ENCODE results near the gene TASOR2.

TASOR2 gene, protein sequence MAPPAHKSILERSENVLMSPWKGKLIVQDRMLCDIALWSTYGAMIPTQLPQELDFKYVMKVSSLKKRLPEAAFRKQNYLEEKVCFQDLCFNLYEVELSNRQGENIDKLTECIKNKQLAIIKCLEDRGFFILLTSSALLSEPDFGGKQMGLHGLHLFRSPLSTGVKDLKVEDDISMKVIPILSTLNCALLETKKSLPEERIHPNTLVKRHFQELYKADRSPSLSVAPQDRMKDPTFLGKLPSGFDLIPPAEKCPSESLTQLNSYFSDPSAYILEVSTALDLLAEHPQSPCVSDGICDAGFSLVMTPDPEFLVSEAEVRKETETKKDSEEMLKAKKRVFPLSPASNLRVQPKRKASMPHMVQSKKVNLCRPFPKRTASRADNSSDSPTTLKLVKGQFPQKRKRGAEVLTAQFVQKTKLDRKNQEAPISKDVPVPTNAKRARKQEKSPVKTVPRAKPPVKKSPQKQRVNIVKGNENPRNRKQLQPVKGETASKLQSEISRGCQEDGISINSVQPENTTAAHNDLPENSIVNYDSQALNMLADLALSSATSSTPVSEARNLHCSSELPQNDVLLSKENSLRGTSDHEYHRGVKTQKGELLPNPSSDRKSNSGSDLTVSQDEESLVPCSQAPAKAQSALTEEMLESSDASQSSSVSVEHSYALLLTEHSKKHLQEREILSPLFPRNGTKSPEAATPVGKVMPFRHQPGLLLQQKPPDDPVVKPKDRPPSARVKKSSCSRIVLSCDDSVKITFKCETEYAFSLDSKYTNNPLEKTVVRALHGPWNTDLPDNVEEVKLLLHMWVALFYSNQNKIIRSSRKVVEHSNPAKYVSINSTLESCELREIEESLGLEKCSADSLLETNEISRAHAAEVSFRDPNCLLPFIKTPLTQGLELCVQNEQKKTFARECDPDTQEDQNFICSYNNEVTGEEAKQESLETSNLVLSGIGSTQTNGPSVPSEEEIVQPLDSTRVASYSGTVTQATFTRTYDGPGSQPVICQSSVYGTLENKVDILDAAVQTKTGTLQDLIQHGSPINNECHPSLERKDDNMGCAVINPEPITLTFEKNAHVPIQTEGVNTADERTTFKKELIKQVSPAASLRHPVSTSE (N-terminal part only)

DNA sequence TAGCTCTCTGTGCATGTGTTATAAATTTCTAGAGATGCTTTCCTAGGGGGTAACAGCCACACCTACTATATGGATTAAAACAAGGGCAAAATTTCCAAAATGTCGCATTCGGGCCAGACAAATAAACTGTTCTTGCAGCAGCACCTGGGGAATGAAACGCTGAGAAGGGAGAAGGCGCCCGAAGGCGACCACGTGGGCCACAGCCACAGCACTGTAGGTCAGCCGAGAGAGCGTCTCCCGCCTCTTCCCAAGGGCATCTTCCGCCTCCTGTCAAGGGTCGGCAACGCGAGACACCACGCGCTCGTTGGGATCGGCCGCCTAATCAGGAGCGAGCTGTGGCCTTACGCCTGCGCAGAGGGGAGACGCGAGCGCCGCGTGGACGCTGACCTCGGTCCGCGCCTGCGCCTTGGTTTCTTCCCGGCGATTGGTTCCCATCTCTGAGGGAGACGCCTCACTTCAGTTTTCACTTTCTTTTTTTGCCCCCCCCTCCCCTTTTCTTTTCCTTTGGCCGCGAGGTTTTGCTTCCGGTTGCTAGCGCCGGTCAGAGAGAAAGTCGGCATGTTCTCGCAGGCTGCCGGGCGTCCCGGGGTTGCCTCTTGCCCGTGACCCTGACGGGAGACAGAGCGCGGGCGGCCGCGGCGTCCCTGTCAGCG is at the start of gene TASOR2:
Gene TASOR2, plus strand, starts transcription at position 521 of the 653 bp plus-strand sequence. CDS start 35,805 bp downstream, outside the sequence.
- DNase-seq (ENCODE audit: low read depth in 2 of 2) = peak; percentile 95

DNA sequence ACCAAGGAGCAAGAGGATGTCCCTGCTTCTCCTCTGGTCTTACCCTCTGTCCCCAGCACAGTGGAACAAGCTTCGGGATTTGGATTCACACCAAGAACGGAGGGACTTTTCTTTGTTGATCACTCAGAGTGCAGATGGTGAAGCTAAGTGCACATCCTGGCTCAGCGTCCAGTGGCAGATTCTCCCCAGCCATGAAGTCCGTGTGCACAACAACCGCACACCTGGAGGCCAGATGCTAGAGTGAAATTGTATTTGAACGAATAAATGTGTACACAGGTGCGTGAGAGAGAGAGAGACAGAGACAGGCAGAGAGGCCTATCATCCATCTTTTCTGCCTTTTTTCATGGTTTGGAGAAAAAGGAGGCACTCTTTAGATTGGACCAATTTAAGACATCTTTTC is 49.7 kb upstream of the TASOR2 start:
- no peak for DNase-seq (ENCODE audit: low read depth in 2 of 2)

DNA sequence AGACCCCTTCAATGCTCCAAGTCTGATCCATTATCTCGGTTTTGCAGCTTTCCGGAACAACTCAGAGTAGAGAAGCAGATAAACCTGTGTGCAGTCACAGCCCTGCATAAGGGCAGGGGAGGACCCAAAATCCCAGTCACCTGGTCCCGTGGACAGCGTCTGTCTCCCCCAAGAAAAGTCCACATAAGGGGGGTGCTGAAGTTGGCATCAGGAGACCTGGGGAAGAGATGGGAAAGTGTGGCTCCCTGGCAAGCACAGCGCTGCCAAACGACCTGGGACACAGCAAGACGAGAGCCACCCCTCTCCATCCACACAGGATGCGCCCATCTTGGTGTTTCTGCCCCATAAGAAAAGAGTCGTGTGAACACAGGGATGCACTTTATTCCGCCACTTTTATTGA is 46.1 kb upstream of the TASOR2 start:
- no peak for DNase-seq (ENCODE audit: low read depth in 2 of 2)

GRCh38 chr10:5639066-5639465 is 45.6 kb upstream of the TASOR2 start:
- DNase-seq (ENCODE audit: low read depth in 2 of 2) = no peak

DNA sequence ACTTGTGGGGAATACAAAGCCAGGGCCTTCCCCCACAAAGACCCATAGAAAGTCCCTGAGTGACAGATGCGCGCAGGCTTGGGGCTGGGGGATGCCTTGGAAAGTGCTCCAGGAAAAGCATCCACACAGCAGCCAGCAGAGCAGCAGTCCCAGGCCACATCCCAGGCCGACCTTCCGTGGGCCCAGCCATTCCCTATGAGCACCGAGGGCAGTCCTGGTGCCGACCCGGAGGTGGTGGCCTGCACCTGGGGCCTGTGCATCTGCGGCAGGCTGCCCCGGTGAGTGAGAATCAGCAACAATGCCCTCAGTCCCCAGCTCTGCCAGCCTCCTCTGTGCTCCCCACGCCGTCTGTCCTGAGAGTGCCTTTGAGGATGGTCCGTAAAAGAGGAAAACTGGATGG is 44.6 kb upstream of the TASOR2 start:
- DNase-seq (ENCODE audit: low read depth in 2 of 2) = no peak

GRCh38 chr10:5640501-5640900 is 44.1 kb upstream of the TASOR2 start:
- no peak for DNase-seq (ENCODE audit: low read depth in 2 of 2)

DNA sequence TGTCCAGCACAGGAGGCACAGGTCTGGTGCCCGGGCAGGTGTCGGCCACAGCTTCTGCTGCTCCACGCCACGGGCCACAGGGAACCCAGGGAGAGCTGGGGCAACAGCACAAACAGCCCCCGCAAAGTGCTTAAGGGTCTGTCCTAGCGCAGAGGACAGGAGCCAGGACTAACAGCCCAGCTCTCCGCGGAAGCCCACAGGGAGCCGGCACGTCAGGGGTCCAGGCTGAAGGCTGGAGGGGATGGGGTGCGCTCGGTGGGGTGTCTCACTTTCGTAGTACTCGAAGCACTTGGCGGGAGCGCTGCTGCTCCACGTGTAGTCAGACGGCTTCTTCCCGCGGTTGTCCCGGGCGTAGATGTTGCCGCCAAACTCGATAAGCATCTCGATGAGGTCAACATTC is 43.1 kb upstream of the TASOR2 start:
- no peak for DNase-seq (ENCODE audit: low read depth in 2 of 2)

GRCh38 chr10:5643346-5644067 is 41.1 kb upstream of the TASOR2 start:
- DNase-seq (ENCODE audit: low read depth in 2 of 2) = no peak

DNA sequence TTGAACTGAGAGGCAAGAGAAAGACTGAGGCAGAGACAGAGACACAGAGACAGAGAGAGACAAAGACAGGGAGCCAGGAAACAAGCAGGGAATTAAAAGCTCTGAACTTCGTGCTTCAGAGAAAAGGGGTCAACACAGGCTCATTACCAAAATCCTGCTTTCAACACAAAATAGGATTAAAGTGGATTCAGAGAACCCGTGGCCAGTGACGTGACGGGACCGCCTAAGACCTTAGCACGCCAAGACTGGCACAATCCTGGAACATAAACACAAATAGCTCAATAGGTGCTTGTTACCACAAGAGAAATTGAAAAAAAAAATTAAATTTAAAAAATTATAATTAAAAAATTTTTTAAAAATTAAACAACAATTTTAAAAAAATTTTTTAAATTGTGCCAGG is 39.7 kb upstream of the TASOR2 start:
- DNase-seq (ENCODE audit: low read depth in 2 of 2) = no peak

GRCh38 chr10:5645375-5645774 is 39.3 kb upstream of the TASOR2 start:
- no peak for DNase-seq (ENCODE audit: low read depth in 2 of 2)

DNA sequence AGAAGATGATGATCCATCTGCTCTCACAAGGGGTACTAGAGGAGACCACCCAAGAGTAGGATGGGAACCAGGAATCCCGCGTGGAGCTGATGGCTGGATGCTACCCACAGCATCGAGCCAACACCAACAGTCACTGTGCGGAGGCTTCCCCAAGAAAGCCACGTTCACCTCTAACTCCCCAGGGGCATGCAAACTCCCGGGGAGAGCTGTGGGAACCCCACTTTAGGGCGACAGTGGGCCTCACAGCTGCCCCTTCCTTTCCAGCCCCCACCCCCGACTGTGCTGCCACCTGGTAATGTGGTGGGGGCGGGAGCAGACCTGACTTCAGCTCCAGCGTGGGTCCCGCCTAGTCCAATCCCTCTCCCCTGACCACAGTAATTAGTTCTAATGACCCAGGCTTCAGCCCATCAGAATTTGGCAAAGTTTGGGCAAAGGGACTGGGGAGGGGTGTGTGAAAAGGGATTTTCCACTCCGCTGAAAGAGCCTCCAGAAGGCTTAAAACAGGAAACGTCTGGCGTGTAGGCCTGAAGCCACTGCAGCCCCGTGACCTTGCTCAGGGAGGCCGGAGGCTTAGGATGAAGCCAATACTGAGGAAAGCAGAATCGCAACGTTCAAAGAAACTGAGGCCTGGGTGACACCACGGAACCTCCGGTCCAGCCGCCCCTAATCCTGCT is 38.6 kb upstream of the TASOR2 start:
- no peak for DNase-seq (ENCODE audit: low read depth in 2 of 2)

DNA sequence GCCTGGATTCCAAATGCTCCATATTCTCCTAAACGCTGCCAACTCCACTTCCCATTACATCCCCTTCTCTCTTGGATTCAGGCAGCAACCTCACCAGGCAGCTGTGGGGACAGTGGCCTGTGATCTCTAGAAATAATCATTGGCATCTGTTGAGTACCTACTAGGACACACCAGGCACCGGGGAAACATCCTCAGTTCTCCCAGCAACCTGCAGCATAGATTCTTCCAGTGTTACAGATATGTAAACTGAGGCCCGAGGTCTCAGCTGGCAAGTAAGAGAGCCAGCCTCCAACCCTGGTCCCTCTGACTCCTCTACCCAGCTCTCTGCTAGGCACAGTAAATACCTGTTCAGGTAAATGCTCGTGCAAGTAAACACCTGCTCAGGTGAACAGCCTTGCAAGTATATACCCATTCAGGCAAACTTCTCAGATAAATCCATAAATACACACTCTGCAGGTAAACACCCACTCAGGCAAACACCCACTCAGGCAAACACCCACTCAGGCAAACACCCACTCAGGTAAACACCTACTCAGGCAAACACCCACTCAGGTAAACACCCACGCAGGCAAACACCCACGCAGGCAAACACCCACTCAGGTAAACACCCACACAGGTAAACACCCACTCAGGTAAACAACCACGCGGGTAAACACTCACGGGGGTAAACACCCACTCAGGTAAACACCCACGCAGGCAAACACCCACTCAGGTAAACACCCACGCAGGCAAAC is 37.0 kb upstream of the TASOR2 start:
- DNase-seq (ENCODE audit: low read depth in 2 of 2) = no peak

DNA sequence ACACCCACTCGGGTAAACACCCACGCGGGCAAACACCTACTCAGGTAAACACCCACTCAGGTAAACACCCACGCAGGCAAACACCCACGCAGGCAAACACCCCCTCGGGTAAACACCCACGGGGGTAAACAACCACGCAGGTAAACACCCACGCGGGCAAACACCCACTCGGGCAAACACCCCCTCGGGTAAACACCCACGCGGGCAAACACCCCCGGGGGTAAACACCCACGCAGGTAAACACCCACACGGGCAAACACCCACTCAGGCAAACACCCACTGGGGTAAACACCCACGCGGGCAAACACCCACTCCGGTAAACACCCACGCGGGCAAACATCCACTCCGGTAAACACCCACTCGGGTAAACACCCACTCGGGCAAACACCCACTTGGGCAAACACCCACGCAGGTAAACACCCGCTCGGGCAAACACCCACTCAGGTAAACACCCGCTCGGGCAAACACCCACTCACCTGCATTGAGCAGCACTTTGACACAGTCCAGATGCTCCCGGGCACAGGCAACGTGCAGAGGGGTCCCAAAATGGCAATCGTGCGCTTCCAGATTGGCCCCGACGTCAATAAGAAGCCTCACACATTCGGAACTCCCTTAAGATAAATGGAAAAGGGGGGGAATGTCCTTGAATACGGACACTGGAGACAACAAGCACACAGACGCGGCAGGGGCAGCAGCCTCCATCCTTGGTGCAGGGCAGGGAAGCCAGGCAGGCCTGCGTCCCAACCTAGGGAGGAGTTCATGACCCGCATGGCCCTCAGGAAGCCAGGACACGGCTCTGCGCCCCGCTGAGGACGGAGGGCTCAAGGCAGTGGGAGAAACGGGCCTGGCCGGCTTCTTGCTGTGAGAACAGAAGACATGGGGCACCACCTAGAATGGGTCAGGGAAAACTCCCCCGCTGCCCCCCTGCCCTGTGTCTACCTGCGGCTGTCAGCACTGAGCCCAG is 35.9 kb upstream of the TASOR2 start:
- no peak for DNase-seq (ENCODE audit: low read depth in 2 of 2)

- no peak for DNase-seq (ENCODE audit: low read depth in 2 of 2)
Measured at GRCh38 chr10:5649746-5650145, 34.9 kb upstream of the TASOR2 start.

GRCh38 chr10:5650664-5651387 is 33.8 kb upstream of the TASOR2 start:
- DNase-seq (ENCODE audit: low read depth in 2 of 2) = no peak

DNA sequence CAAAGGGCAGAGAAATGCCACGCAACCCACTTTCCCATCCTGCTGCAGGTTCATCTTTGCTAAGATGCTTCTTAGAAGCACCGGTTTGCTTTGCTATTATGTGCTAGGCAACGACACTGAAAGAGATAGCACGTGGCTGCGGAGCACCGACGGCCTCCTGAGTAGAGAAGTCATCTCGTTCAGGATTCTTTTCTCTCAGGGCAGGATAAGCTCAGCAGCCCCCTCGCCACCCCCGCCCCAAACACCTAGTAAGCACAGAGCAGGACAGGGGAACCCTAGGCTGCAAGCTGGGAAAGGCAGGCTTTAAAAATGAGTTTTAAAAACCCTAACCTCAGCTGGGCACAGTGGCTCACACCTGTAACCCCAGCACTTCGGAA is 33.3 kb upstream of the TASOR2 start:
- no peak for DNase-seq (ENCODE audit: low read depth in 2 of 2)

GRCh38 chr10:5652746-5653145 is 31.9 kb upstream of the TASOR2 start:
- DNase-seq (ENCODE audit: low read depth in 2 of 2) = no peak

DNA sequence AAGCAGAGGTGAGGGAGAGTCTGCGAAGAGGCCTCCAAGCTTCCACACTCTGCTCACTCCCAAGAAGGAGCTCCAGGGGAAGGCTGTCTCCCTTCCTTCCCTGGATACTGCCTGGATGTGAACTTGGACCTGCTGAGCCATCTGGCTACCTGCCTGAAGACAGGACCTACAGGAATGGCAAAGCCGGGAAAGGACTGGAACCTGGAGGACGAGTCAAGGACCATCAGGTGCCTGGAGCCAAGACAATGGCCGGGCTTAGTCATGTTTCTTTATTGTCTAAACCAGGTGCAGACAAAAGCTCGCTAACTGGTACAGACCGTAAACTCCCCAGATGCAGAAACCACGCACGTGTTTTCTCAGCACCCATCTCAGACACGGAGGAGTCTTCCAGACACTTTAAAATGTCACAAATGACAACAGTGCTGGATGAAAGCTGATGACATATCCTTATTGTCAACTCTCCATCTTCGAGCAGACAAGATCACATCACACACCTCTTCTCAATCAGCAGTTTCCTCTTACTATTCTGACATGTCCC is 30.4 kb upstream of the TASOR2 start:
- DNase-seq (ENCODE audit: low read depth in 2 of 2) = no peak

Measured in activated CD4-positive, alpha-beta T cell treated with anti-CD3 and anti-CD28 coated beads for 24 hours (primary cell).